GM19035 (cell line): Measurements from ENCODE around the gene CACNA1G.

Source experiments
- ATAC-seq: cut with Tn5 transposase; IDR thresholded peaks from one replicate; pipeline ENCODE4 v1.9.1; 2021; ENCODE audit not compliant: unreplicated experiment

Gene CACNA1G

GRCh38 chr17:50665838-50666237 is 105.3 kb downstream of the CACNA1G start:
- no peak for ATAC-seq

- no peak for ATAC-seq
Measured at GRCh38 chr17:50666316-50666715, 105.8 kb downstream of the CACNA1G start.

- ATAC-seq, result no peak
Measured at GRCh38 chr17:50667259-50668024, 106.9 kb downstream of the CACNA1G start.

DNA sequence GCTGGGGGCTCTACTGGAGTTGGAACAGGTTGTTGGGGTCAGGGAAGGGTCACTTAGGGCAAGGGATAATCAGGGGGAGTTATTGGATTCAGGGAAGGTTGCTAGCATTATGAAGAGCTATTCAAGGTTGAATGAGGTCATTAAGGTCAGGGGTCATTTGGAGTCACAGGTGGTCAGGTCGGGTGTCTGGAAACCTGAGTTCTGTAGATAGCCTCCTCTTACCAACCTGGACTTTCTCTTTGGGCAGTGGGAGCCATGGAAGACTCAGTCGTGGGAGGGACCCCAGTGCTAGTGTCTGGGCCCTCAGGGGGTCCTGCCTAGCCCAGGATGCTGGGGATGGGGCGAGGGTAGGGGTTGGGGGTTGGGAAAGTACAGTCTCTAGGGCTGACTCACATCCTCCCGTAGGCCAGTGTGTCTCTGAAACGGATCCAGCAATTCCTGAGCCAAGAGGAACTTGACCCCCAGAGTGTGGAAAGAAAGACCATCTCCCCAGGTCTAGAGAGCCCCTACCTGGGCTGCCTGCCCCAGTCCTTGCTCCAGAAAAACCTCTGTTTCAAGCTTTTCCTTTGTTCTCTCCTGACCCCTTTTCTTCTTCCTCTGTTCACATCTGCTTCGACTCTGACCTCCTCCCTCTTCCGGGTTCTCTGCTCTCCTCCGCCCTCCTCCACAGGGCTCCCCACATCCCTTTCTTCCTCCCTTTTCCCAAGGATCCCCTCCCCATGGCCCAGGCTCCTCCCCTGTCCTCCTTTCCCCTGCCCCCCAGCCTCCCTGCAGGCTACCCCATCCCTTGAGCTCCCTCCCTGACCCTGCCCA is 107.7 kb downstream of the CACNA1G start:
- no peak for ATAC-seq

GRCh38 chr17:50668838-50669581 is 108.5 kb downstream of the CACNA1G start:
- no peak for ATAC-seq

GRCh38 chr17:50672071-50672470 is 111.6 kb downstream of the CACNA1G start:
- no peak for ATAC-seq

- no peak for ATAC-seq
Measured at GRCh38 chr17:50672831-50673551, 112.5 kb downstream of the CACNA1G start.

DNA sequence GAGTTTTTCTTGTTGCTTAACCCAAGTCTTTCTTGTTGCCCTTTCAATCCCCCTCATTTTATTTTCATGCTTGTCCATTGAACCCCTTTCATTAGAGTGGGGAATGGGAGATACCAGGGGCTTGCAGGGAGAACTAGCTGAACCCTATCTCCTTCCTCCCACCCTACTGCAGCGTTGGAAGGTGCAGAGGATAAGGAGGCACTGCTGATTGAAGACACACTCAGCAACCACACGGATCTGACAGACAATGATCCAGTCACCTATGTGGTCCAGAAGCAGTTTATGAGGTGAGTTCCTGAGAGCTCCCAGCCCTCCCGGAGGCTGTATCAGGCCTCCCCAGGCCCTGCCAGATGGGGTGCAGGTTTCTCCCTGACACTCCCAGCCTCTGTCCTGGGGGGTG is 114.7 kb downstream of the CACNA1G start:
- ATAC-seq, result no peak

GRCh38 chr17:50675627-50676026 is 115.1 kb downstream of the CACNA1G start:
- no peak for ATAC-seq

DNA sequence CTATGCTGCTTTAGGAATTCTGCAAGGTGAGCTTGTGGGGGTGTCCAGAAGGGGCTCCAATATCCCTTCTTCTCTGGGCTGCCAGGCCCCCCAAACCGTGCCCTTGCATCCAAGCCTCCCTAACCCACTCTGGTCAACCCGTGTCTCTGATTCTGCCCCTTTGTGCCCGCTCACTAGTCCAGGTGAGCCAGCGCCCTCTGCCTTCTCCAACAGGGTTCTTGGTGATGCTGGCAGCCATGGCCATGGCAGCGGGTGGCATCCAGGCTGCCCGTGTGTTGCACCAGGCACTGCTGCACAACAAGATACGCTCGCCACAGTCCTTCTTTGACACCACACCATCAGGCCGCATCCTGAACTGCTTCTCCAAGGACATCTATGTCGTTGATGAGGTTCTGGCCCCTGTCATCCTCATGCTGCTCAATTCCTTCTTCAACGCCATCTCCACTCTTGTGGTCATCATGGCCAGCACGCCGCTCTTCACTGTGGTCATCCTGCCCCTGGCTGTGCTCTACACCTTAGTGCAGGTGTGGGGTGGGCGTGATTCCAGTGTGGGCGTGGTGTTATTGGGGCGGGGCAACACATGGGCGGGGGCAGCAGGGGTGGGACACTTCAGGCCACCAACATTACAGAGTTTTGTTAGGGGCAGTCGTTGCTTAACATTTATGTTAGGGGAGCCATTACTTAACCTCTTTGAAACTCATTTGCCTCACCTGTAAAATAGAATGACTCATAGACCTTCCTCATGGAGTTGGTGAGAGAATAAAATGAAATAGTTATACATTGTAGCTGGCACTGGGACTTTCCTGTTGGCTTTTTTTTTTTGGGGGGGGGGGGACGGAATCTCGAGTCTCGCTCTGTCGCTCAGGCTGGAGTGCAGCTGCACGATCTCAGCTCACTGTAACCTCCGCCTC is 115.8 kb downstream of the CACNA1G start:
- ATAC-seq, result no peak
